Activated naive CD8-positive, alpha-beta T cell (primary cell): ENCODE data around the gene ADAM12.
"Not testable (repeated sequence)": the region's sequence is repeated elsewhere in the genome, so short reads cannot be mapped to it uniquely, and the experiment has no call there.

ENCODE experiments used
- H3K27ac Mint-ChIP-seq: one replicate; pipeline ENCODE4 v1.8.0; 2021; ENCODE audit warnings: mixed read lengths
- H3K27me3 Mint-ChIP-seq: one replicate; pipeline ENCODE4 v1.8.0; 2021; ENCODE audit warnings: mixed read lengths
- H3K36me3 Mint-ChIP-seq: one replicate; pipeline ENCODE4 v1.8.0; 2021; ENCODE audit warnings: mixed read lengths
- H3K4me1 Mint-ChIP-seq: one replicate; pipeline ENCODE4 v1.8.0; 2021; ENCODE audit warnings: low read depth, mixed read lengths
- H3K4me3 Mint-ChIP-seq: one replicate; pipeline ENCODE4 v1.8.0; 2021; ENCODE audit warnings: mild to moderate bottlenecking, mixed read lengths
- H3K9me3 Mint-ChIP-seq: one replicate; pipeline ENCODE4 v1.8.0; 2021; ENCODE audit warnings: low read depth, mixed read lengths

The ADAM12 gene

GRCh38 chr10:126064512-126064911, 323.8 kb downstream of the ADAM12 start:
- H3K27ac Mint-ChIP-seq: no peak overlapping the region
- H3K36me3 Mint-ChIP-seq: no peaks in the 10 kb centered on the region
- H3K27me3 Mint-ChIP-seq: peaks cover 4% of the 10 kb centered on the region
- H3K4me3 Mint-ChIP-seq: no peak overlapping the region
- no peaks in the 10 kb centered on the region for H3K9me3 Mint-ChIP-seq
- H3K4me1 Mint-ChIP-seq: no peaks in the 10 kb centered on the region

- Mint-ChIP-seq H3K27me3 (peaks cover 4% of the 10 kb centered on the region), H3K36me3 (no peaks in the 10 kb centered on the region), H3K4me3 (no peak overlapping the region), H3K27ac (no peak overlapping the region), H3K9me3 (no peaks in the 10 kb centered on the region), H3K4me1 (no peaks in the 10 kb centered on the region)
Observed at GRCh38 chr10:126063353-126063791, 324.9 kb downstream of the ADAM12 start.

GRCh38 chr10:126062131-126063032, 325.9 kb downstream of the ADAM12 start:
- H3K36me3 Mint-ChIP-seq: no peaks in the 10 kb centered on the region
- no peaks in the 10 kb centered on the region for H3K9me3 Mint-ChIP-seq
- peaks cover 4% of the 10 kb centered on the region for H3K27me3 Mint-ChIP-seq
- H3K27ac Mint-ChIP-seq: no peak overlapping the region
- H3K4me1 Mint-ChIP-seq: no peaks in the 10 kb centered on the region
- no peak overlapping the region for H3K4me3 Mint-ChIP-seq

- Mint-ChIP-seq H3K9me3 (no peaks in the 10 kb centered on the region), H3K27ac (no peak overlapping the region), H3K4me1 (no peaks in the 10 kb centered on the region)
Observed at GRCh38 chr10:126061526-126061925, 326.8 kb downstream of the ADAM12 start.

GRCh38 chr10:126060261-126060931, 327.9 kb downstream of the ADAM12 start:
- Mint-ChIP-seq H3K4me3 (no peak overlapping the region), H3K4me1 (no peaks in the 10 kb centered on the region), H3K27ac (no peak overlapping the region), H3K36me3 (no peaks in the 10 kb centered on the region), H3K9me3 (no peaks in the 10 kb centered on the region), H3K27me3 (peaks cover 6% of the 10 kb centered on the region)

More at GRCh38 chr10:126061526-126061925, 326.8 kb downstream of the ADAM12 start:
- peaks cover 4% of the 10 kb centered on the region for H3K27me3 Mint-ChIP-seq
- H3K36me3 Mint-ChIP-seq: no peaks in the 10 kb centered on the region
- no peak overlapping the region for H3K4me3 Mint-ChIP-seq

- H3K27me3 Mint-ChIP-seq: peaks cover 6% of the 10 kb centered on the region
- H3K27ac Mint-ChIP-seq: no peak overlapping the region
- H3K36me3 Mint-ChIP-seq: no peaks in the 10 kb centered on the region
- no peak overlapping the region for H3K4me3 Mint-ChIP-seq
- H3K4me1 Mint-ChIP-seq: no peaks in the 10 kb centered on the region
- H3K9me3 Mint-ChIP-seq: no peaks in the 10 kb centered on the region
Observed at GRCh38 chr10:126059076-126059826, 329.0 kb downstream of the ADAM12 start.

GRCh38 chr10:126058507-126058906, 329.8 kb downstream of the ADAM12 start:
- Mint-ChIP-seq H3K27ac (no peak overlapping the region), H3K4me1 (no peaks in the 10 kb centered on the region), H3K4me3 (no peak overlapping the region), H3K36me3 (no peaks in the 10 kb centered on the region), H3K9me3 (no peaks in the 10 kb centered on the region), H3K27me3 (peaks cover 9% of the 10 kb centered on the region)

- H3K27ac Mint-ChIP-seq: no peak overlapping the region
- no peaks in the 10 kb centered on the region for H3K4me1 Mint-ChIP-seq
Observed at GRCh38 chr10:126058104-126058503, 330.2 kb downstream of the ADAM12 start.

GRCh38 chr10:126057494-126057893, 330.8 kb downstream of the ADAM12 start:
- Mint-ChIP-seq H3K4me3 (no peak overlapping the region), H3K27ac (no peak overlapping the region), H3K4me1 (no peaks in the 10 kb centered on the region), H3K9me3 (no peaks in the 10 kb centered on the region), H3K36me3 (no peaks in the 10 kb centered on the region), H3K27me3 (peaks cover 9% of the 10 kb centered on the region)

More at GRCh38 chr10:126058104-126058503, 330.2 kb downstream of the ADAM12 start:
- Mint-ChIP-seq H3K9me3 (no peaks in the 10 kb centered on the region), H3K36me3 (no peaks in the 10 kb centered on the region), H3K27me3 (peaks cover 9% of the 10 kb centered on the region), H3K4me3 (no peak overlapping the region)

GRCh38 chr10:126054191-126054590, 334.1 kb downstream of the ADAM12 start:
- Mint-ChIP-seq H3K36me3 (no peaks in the 10 kb centered on the region), H3K4me3 (no peak overlapping the region), H3K4me1 (no peaks in the 10 kb centered on the region), H3K9me3 (no peaks in the 10 kb centered on the region), H3K27ac (no peak overlapping the region), H3K27me3 (peaks cover 7% of the 10 kb centered on the region)

- Mint-ChIP-seq H3K27ac (no peak overlapping the region), H3K27me3 (peaks cover 7% of the 10 kb centered on the region), H3K4me3 (no peak overlapping the region), H3K36me3 (no peaks in the 10 kb centered on the region), H3K9me3 (no peaks in the 10 kb centered on the region), H3K4me1 (no peaks in the 10 kb centered on the region)
Observed at GRCh38 chr10:126052171-126052570, 336.1 kb downstream of the ADAM12 start.

GRCh38 chr10:126049759-126050700, 338.2 kb downstream of the ADAM12 start:
- no peaks in the 10 kb centered on the region for H3K9me3 Mint-ChIP-seq
- H3K27ac Mint-ChIP-seq: no peak overlapping the region
- H3K27me3 Mint-ChIP-seq: peaks cover 6% of the 10 kb centered on the region
- H3K4me1 Mint-ChIP-seq: no peaks in the 10 kb centered on the region
- no peaks in the 10 kb centered on the region for H3K36me3 Mint-ChIP-seq
- no peak overlapping the region for H3K4me3 Mint-ChIP-seq

- not testable (repeated sequence) for H3K9me3 Mint-ChIP-seq, H3K27ac Mint-ChIP-seq, H3K4me3 Mint-ChIP-seq, H3K36me3 Mint-ChIP-seq, H3K27me3 Mint-ChIP-seq, H3K4me1 Mint-ChIP-seq
Observed at GRCh38 chr10:126047749-126048148, 340.5 kb downstream of the ADAM12 start.

- H3K27ac Mint-ChIP-seq: no peak overlapping the region
- peaks cover 1% of the 10 kb centered on the region for H3K27me3 Mint-ChIP-seq
- peaks cover 8% of the 10 kb centered on the region for H3K4me1 Mint-ChIP-seq
- no peaks in the 10 kb centered on the region for H3K9me3 Mint-ChIP-seq
- no peaks in the 10 kb centered on the region for H3K36me3 Mint-ChIP-seq
- H3K4me3 Mint-ChIP-seq: no peak overlapping the region
Observed at GRCh38 chr10:126046831-126047230, 341.4 kb downstream of the ADAM12 start.
